CD1c-positive myeloid dendritic cell (primary cell): ENCODE measurements around the gene CATSPERD.
"Not testable (repeated sequence)": the region's sequence is repeated elsewhere in the genome, so short reads cannot be mapped to it uniquely, and the experiment has no call there.

Experiments used
- DNase-seq: peaks from one replicate; pipeline ENCODE4 v3.0.0-alpha.2; 2016; ENCODE audit errors: extremely low spot score

Gene CATSPERD

DNA sequence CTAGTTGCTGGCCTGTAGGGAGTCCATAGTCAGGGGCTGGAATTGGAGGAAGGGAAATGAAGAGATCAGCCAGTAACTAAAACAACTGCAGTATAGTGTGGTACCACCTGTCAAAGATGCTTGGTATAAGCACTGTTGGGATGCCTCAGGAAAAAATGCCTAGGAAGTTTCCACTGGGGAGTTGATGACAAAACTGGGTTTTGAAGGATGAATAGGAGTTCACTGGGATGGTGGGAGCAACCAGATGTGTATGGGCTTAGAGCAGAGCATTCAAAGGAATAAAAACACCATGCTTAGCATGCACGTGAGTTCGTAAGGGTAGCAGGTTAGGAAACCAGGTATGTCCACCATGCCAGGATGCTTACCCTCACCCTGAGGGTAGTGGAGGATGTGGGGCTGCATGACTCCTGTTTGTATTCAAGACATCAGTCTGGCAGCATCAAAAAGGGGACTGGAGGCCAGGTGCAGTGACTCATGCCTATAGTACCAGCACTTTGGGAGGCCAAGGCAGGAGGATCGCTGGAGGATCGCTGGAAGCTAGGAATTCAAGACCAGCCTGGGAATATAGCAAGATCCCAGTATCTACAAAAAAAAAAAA is 7.1 kb downstream of the CATSPERD start:
- DNase-seq: no peak

DNA sequence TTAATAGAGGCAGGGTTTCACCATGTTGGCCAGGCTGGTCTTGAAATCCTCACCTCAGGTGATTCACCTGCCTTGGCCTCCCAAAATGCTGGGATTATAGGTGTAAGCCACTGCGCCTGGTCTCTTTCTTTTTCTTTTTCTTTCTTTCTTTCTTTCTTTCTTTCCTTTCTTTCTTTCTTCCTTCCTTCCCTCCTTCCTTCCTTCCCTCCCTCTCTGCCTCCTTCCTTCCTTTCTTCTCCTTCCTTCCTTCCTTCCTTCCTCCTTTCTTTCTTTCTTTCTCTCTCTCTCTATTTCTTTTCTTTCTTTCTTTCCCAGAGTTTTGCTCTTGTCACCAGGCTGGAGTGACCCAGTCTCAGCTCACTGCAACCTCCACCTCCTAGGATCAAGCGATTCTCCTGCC is 12.7 kb downstream of the CATSPERD start:
- DNase-seq: not testable (repeated sequence)

DNA sequence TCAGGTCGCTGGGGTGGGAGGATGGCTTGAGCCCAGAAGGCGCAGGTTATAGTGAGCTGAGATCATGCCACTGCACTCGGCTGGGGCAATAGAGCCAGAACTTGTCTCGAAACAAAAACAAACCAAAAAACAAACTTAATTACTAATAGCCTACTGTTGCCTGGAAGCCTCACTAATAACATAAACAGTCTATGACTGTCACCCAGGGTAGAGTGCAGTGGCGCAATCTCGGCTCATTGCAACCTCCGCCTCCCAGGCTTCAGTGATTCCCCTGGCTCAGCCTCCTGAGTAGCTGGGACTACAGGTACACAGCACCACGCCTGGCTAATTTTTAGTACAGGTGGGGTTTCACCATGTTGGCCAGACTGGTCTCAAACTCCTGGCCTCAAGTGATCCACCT is 18.0 kb downstream of the CATSPERD start:
- DNase-seq: peak; percentile 6

DNA sequence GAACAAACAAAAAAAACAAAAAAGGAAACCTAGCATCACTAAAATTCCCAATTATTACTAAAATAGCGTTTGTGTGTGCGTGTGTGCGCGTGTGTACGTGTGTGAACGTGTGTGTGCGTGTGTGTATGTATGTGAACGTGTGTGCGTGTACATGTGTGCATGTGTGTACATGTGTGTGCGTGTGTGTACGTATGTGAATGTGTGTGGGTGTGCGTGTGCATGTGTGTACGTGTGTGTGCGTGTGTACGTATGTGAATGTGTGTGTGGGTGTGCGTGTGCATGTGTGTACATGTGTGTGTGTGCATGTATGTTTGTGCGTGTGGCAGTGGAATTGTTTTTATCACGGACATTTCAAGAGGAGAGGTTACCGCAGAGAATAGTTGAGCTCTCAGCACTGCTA is 21.6 kb downstream of the CATSPERD start:
- DNase-seq: no peak

DNA sequence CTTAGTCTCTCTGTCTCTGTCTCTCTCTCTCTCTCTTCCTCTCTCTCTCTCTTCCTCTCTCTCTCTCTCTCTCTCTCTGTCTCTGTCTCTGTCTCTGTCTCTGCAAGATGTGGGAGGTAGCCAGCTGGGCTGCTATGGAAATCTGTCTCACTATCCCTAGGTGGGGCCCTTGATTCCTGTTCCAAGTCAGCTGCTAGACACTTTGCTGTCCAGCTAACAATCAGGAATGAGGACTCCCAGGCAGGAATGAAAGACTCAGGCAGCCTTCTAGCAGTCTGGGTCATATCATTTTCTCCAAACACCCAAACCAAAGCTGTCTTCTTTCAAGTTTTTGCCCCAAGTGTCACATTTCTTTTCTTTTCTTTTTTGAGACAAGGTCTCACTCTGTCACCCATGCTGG is 23.2 kb downstream of the CATSPERD start:
- no peak for DNase-seq

DNA sequence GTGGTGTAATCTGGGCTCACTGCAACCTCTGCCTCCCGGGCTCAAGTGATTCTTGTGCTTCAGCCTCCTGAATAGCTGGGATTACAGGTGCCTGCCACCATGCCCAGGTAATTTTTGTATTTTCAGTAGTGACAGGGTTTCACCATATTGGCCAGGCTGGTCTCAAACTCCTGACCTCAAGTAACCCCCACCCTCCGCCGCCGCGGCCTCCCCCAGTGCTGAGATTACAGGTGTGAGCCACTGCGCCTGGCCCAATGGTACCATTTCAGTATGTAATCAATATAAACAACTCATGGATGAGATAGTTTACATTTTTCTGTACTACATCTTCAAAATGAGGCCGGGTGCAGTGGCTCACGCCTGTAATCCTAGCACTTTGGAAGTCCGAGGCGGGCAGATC is 24.6 kb downstream of the CATSPERD start:
- DNase-seq: not testable (repeated sequence)

DNA sequence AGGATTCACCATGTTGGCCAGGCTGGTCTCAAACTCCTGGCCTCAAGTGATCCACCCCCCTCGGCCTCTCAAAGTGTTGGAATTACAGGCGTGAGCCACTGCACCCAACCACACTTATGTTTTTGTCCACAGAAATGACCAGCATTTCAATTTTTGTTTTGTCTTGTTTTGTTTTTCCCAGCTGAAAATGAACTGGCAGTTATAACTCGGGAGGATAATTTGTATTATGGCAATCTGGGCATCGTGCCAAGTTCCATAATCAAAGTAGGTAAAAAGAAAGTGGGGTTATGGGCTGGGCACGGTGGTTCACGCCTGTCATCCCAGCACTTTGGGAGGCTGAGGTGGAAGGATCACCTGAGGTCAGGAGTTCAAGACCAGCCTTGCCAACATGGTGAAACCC is 28.5 kb downstream of the CATSPERD start:
- not testable (repeated sequence) for DNase-seq

DNA sequence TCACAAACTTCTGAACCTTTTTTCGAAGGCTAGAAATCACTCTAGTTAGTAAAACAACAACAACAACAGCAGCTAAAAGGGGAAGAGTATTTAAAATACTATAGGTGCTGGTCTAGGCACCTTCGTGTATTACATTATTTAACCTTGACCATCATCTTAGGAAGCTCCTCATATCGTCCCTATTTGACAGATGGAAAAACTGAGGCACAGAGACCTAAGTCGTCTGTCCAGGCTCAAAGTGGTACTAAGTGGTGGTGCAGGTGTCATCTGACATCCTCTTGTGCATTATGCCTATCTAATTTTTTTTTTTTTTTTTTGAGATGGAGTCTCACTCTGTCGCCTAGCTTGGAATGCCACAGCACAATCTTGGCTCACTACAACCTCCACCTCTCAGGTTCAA is 29.1 kb downstream of the CATSPERD start:
- DNase-seq: no peak

DNA sequence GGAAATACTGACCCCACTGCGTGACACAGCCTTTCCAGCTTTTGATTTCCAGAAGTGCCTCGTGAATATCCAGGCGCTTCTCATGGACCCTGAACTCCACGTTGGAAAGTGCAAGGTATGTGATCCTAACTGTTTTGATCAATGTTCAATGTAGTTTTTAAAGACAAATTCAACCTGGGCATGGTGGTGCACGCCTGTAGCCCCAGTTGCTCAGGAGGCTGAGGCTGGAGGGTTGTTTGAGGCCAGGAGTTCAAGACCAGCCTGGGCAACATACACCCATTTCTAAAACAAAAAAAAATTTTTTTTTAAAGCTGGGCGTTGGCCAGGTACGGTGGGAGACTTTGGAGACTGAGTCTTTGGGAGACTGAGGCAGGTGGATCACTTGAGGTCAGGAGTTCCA is 31.3 kb downstream of the CATSPERD start:
- DNase-seq: no peak

DNA sequence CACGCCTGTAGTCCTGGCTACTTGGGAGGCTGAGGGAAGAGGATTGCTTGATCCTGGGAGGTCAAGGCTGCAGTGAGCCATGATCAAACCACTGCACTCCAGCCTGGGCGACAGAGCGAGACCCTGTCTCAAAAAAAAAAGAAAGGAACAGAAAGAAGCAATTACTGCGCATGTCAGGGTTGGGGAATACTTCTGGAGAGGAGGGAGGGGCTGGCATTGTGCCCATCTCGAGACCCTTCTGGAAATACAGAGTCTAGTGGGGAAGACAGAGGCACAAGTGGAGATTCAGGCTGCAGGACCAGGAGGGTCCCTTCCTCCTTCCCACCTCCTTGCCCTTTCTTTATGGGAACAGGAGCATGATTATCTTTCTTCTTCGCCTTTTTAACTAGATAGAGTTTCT is 33.3 kb downstream of the CATSPERD start:
- DNase-seq: no peak

DNA sequence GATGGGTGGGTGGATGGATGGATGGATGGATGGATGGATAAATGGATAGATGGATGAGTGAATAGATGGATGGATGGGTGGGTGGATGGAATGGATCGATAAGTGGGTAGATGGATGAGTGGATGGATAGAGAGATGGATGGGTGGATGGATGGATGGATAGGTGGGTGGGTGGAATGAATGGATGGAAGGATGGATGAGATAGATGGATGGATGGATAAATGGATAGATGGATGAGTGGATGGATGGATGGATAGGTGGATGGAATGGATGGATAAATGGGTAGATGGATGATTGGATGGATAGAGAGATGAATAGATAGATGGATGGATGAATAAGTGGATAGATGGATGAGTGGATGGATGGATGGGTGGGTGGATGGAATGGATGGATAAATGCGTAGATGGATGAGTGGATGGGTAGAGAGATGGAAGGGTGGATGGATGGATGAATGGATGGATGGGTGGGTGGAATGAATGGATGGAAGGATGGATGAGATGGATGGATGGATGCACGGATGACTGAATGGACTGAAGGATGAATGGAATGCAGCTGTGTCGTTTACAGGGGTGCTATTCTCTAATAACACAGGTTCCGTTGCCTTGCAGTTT is 42.3 kb downstream of the CATSPERD start:
- DNase-seq: no peak

DNA sequence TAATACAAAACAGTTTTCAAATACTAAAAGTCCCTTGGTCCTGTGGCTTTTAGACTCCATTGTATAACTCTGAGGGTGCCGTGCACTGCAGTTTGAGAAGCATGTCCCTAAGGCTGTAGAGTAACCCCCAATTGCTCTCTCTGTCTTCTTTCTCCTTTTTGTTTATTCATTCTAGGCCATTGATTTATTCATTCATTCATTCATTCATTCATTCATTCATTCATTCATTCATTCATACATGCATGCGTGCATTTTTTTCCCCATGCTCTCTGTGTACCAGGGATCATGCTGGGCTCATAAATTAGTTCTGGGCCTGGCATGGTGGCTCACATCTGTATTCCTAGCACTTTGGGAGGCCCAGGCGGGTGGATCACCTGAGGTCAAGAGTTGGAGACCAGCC is 44.8 kb downstream of the CATSPERD start:
- no peak for DNase-seq

DNA sequence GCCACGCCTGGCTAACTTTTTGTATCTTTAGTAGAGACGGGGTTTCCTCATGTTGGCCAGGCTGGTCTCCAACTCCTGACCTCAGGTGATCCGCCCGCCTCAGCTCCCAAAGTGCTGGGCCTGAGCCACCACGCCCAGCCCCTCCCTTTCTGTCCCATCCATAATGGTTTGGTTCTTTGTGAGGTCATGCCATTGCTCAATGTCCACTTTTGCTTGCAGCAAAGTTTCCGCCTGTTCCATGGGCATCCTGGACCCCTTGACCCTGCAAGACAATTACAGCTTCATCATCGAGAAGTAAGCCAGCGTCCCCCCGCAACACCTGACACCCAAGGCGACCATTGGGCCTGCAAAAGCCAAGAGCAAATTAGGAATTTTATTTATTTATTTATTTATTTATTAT is 47.5 kb downstream of the CATSPERD start:
- DNase-seq: no peak

DNA sequence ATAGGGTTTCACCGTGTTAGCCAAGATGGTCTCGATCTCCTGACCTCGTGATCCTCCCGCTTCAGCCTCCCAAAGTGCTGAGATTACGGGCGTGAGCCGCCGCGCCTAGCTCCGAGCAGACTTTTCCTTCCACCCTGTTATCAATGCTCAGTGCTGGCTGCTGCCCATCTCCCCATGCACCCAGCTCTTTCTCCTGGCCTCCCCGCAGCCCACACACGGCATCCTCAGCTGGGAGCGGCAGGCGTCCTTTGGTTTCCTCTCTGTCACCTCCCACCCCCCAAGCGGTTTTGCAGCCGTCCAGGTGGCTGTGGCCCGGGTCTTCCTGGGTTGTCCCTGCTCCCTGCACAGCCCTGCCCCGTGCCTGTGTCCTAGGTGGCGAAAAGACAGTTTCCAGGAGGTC is 52.0 kb downstream of the CATSPERD start:
- DNase-seq: no peak

DNA sequence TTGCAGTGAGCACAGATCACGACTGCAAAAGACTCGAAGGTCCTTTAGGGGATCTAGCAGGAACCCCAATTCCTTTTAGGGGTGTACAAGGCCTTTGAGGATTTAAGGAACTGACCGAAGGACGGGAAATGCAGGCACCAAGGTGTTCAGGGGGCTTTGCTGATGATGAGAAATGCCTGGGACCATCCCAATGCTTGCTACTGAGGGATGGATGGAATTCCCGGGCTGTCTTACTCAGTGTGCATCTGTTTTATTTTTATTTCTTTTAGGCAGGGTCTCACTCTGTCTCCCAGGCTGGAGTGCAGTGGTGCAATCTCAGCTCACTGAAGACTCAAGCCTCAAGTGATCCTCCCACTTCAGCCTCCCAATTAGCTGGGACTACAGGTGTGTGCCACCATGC is 52.8 kb downstream of the CATSPERD start:
- DNase-seq: no peak

DNA sequence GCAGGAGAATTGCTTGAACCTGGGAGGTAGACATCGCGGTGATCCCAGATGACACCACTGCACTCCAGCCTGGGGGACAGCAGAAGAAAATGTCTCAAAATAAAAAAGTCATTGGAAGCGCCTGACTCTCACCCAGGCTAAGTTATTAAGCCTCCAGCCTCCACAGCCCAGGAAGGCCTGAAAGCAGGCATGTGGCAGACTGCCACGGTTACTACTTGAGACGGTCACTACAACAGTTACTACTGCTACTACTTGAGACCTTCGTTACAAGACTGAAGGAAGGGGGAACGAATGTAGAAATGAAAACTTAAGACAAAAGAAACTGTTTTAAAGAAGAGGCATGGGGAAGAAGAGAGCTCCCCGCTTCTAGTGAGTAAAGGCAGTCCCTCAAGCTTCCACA is 54.5 kb downstream of the CATSPERD start:
- no peak for DNase-seq

DNA sequence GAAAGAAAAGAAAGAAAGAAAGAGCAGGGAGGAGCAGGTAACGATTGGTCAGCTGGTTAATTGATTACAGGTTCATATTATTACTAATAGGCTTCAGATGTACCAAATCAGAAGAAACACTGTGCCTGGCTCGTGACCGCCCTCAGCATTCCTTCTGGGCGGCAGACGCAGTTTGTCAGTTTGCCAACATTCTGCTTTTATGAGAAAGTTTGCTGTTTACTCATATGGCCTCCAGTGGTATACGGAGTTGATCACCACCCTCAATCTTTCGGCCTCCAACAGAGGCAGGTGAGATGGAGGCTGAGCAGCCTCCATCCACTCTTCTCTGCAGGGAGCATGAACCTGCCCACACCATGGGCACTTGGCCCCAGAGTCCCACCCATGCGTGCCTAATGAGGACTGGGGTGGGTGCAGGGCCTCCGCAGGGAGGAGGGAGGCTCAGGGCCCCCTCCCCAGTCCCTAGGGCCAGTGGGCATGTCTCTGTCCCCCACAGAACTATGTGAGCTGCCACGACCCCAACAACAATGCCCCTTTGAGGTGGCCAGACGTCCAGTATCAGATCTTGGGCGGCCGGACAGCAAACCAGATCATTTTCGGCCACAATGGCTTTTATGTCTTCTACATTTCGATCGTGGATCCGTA is 55.4 kb downstream of the CATSPERD start:
- no peak for DNase-seq

DNA sequence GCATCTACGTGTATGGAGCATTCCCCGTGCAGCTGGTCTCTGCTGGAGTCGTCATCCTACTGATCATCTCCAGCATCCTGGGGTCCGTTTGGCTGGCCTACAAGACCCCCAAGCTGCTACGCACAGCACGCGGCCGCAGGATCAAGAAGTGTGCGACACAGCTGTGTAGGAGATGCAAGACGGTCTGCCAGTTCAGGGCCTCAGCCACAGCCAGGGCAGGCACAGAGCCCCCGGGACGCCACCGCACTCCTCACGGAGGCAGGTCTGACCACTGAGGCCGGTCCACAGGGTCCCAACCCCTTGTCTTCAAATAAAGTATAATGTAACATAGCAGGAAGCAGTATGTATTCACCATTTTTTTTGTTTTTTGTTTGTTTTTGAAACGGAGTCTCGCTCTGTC is 58.0 kb downstream of the CATSPERD start:
- DNase-seq: no peak

DNA sequence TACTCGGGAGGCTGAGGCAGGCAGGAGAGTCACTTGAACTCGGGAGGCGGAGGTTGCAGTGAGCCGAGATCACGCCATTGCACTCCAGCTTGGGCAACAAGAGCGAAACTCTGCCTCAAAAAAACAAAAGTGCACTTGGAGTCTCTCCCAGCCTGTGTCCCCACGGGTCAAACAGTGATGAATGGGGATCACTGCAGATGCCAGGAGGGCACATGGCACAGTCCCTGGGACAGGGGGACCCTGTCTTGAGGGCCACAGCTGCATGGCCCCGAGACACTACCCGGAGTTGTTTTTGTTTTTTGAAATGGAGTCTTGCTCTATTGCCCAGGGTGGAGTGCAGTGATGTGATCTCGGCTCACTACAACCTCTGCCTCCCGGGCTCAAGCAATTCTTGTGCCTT is 60.5 kb downstream of the CATSPERD start:
- DNase-seq: not testable (repeated sequence)

DNA sequence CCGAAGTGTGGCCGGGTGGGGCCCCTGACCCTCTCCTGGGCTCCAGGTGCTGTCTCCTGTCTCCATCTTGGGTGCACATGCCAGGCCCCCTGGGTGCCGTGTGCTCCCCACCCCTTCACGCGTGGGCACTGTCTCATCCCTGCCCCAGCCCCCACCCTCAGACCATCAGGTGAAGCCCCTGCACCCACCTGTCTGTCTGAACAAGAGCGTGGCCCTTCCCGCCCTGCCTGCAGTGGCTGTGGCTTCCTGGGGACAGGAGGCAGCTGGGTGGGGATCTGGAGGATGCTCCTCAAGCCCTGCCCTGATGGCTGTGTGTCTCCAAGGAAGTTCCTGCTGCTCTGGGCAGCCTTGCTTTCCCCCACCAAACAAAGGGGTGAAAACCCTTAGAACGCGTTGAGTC is 61.9 kb downstream of the CATSPERD start:
- DNase-seq: no peak

DNA sequence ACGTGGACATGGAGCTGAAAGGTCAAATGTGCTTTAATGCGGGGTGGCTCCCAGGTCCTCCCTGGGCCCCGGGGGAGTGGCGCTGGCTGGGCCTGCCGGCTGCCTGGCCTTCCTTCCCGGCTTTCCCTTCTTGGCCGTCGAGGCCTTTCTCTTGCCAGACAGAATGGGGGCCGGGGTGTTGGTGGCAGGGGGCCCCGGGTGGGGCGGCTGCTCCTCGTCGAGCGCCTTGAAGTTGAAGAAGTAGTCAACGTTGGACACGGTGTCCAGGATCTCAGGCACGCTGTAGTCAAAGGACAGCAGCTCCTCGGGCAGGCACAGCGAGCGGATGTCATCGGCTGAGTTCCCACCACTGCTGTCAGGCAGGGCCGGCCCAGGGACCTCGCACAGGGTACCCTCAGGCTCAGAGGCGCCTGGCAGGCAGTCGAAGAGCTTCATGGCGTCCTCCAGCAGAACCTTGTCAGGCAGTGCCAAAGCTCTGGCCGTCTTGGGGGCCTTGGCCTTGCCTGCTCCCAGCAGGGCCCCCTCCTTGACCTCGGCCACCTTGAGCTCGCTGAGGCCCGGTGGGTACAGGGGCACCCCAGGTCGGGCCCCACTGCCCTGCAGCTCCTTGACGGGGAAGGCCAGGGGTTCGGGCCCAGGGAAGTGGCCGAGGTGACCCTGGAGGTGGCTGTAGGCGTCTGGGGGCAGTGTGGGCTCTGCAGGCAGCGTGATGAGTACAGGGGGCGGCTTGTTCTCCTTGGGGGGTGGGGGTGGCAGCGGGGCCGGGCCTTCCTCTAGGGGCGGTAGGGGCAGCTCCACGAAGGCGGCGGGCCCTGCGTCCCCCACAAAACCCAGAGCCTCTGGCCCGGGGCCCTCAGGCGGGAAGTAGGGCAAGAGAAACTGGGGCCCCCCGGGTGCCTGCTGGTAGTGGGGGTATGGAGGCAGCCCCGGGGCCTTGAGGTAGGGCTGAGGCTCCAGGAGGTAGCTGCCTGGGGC is 62.8 kb downstream of the CATSPERD start:
- no peak for DNase-seq

DNA sequence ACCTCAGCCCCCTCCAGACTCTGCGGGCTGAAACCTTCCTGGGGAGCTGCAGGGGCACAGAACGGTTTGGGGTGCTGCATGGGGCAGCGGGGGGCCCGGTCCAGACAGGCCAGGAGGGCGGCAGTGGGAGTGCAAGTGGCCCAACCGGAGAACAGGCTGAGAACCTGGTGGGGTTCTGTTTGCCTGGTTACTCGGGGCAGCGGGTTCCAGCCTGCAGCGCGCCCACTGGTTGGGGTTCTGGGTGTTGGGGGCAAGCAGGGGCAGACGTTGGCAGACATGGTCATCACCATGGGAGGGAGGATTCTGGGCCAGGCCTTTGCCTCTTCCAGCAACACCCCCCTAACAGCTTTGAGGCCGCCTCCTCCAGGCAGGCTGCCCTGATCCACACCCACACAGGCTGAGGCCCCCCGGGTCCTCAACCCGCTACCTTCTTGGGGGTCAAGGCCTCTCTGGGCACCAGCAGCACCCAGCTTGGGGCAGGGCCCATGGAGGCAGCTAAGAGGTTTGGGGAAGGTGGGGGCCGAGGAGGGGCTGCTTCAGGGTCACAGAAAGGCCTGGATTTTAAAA is 64.2 kb downstream of the CATSPERD start, which contains the start of gene PRR22:
PRR22 (minus strand) TSS at position 166 of the 567 bp plus-strand sequence; CDS start at position 80, 86 bp downstream.
- DNase-seq: no peak
